GM21367 (cell line): ENCODE measurements around the gene MANF.
A peak's percentile ranks its signal among the peaks of the same experiment; 100 is the strongest.

Experiments used
- ATAC-seq: cut with Tn5 transposase; IDR thresholded peaks from one replicate; pipeline ENCODE4 v1.9.1; 2021; ENCODE audit not compliant: unreplicated experiment

MANF gene

DNA sequence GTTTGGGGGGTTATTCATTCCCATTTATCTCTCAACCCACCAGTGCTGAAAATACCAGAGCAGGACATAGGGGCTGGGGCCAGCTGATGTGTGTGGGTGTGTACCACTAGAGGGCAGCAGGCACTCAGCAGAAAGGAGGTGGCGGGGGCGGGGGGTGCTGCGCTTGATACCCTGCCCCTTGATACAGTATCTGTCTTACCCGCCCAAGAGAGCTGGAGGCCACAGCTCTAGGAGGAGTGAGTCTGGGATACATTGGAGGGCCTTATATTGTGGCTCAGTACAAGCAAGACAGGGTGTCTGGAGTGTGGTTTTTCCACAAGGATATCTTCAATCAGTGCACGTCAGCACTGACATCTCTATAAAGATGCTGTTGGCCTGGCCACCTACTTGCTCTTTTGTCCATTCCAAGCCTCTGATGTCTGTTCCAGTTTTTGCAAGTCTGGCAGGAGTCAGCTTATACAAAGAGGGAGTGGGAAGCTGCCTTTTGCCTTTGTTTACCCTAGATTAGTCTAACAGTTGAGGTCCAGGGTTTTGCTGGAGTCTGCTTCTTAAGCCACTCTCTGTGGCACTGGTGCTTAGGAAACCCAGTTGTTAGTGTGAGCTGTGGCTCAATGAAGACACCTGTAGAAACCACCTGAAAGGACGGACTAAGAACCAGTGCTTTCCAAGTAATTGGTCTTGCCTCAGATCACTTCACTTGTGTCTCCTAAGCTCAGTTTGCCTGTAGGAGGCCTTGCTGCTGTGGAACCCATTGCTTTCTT is 4.5 kb downstream of the MANF start:
- ATAC-seq: no peak

DNA sequence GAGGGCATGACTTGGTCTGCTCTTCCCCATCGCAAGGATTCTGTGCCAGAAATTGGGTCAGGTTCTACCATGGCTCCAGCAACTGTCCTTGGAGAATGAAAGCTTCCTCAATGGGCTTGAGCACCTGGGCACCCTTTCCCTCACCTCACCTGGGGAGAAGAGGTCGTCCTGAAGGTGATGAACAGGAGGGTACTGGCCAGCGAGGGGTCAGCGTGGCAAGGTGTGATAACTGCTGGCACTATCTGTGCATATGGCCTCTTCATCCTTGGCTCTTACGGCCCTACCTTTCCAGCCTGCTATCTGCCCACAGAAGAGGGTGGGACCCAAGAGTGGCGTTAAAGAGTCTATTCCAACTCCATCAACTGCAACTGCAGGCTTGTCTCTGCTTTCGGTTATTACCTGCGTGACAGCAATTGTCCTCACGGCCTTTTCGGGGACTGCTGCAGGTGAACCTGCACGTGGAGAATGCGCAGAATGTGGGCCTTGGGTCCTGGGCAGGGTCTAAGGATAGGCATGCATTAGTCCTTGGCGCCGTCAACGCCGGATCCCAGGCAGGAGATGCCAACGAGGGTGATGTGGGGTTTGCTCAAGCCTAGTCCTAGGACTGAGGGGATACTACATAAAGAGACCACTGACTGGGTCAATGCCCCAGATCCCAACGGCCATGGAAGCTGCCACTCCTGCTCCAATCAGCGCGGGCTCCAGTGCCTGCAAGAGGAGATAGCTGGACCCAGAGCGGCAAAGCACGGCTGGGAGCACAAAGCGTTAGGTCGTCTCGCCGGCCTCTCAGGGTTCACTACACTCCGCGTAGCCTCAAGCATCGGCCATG is 5.4 kb downstream of the MANF start:
- peak; percentile 5 for ATAC-seq

- ATAC-seq: peak; percentile 90
These were observed 6.0 kb downstream of the MANF start, which contains the start of gene RBM15B for GRCh38 chr3:51391075-51391565. RBM15B (plus strand) TSS chr3:51391285; CDS start chr3:51391400, 115 bp downstream.

GRCh38 chr3:51391566-51392354 is 6.7 kb downstream of the MANF start:
- ATAC-seq: no peak

- ATAC-seq: no peak
These were observed 7.5 kb downstream of the MANF start for GRCh38 chr3:51392355-51393133.

GRCh38 chr3:51393134-51393495 is 8.0 kb downstream of the MANF start:
- ATAC-seq: no peak

DNA sequence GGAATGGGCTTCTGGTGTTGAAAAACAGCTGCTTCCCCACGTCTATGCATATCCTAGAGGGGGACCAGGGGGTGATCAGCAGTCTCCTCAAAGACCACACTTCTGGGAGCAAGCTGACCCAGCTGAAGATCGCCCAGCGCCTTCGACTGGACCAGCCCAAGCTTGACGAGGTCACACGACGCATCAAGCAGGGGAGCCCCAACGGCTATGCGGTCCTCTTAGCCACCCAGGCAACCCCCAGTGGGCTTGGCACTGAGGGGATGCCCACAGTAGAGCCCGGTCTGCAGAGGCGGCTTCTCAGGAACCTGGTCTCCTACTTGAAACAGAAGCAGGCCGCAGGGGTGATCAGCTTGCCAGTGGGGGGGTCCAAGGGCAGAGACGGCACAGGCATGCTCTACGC is 8.5 kb downstream of the MANF start:
- no peak for ATAC-seq

GRCh38 chr3:51394541-51394940 is 9.4 kb downstream of the MANF start:
- ATAC-seq: no peak

- ATAC-seq: no peak
These were observed 10.6 kb downstream of the MANF start for GRCh38 chr3:51395493-51396213.

- no peak for ATAC-seq
These were observed 11.3 kb downstream of the MANF start for GRCh38 chr3:51396401-51396800.

DNA sequence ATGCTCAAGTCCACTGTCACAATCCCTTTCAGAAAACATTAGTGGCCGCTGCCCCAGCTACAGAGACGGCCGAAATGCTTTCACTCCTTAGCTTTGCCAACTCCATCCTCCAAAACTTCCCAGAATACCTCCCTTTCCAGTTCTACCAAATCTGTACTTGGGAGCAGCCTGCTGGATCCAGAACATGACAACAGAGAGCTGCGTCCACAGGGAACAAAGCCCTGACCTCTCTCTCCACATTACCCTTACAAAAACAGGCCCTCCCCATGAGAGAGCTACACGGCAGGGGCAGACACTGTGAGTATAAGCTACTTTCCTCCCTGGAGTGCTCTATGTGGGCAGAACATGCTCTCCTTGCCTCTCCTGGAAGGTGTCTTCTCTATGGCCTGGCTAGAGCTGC is 12.3 kb downstream of the MANF start:
- ATAC-seq: no peak

DNA sequence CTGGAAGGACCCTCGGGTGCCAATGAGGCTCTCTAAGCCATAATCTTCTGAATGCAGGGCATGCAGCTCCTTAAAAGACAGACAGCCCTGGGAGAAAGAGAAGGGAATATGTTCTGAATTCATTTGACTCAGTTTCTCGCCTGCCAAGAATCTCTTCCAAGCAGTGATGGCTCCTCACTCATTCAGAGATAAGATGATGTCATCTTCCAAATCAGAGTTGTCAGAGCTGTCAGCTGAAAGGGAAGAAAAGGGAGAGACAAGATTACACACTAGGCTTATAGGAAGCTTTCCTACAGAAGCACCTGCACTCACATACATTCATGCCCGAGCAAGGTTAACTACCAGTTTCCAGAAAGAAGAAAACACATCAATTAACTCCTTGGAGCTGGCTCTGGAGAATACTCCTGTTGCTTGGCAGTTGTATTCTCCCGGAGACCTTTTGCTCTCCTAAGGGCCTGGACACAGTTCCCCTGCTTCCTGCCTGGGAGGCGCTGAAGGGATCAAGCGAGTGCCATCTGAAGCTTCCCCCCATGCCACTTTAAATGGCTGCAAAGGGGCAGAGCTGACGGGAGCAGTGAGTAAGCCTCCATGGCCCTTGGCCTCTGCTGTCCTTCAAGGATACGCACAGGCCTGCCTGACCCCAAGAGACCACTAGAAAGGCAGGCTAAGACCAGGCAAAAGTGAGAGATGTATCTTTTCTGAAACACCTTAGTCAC is 13.7 kb downstream of the MANF start:
- ATAC-seq: no peak

DNA sequence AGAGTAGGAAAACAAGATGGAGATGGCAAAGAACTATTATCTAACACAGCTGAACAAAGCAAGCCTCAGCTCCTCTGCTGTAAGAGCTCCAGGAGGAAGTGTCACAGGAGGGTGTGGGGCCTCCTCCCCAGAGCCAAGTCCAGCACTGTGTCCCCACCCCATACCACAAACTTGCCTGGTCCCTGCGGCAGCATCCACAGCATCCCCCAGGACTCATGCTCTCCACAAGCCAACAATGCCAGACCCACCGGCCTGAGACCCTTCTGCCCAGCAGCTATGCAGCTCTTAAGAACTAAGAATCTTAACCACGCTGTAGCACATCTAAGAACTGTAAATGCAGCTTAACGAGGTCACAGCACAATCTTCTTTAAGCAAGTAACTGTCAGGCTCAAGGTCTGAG is 15.1 kb downstream of the MANF start:
- ATAC-seq: no peak

DNA sequence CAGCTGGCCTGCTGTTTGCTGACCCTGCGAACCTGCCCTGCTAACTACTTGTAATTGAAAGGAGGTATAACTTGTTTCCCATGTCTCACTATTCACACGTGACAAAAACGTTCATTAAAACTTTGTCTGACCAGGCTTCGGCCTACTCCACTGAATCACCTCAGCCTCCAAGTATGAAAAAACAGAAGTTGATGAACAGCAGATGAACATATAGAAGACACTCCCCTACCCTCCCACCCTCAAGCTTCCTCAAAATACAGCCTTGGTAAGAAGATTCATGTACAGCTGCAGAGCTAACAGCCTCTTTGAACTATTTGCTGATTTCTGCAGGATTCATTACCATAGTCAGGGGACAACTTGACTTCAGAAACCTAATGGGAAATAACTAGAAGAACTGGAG is 16.6 kb downstream of the MANF start:
- ATAC-seq: no peak

- ATAC-seq: no peak
These were observed 18.6 kb downstream of the MANF start for GRCh38 chr3:51403675-51404074.

DNA sequence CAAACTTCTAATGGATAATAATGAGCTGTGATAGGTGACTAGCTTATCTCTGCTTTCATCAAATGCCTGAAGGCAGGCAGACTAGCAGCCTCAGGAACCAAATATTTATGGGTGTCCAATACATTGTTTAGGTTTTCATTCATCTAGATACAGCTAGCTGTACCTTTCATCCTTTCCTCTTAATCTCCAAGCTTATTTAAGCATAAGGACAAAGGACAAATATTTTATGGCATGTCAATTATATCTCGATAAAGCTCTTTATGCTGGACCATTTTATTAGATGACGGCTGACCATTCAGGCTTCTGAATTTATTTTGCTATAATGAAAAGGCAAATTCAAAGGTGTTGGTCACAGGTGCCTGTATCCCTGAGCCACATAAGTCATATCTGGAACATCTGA is 22.9 kb downstream of the MANF start:
- ATAC-seq: no peak

DNA sequence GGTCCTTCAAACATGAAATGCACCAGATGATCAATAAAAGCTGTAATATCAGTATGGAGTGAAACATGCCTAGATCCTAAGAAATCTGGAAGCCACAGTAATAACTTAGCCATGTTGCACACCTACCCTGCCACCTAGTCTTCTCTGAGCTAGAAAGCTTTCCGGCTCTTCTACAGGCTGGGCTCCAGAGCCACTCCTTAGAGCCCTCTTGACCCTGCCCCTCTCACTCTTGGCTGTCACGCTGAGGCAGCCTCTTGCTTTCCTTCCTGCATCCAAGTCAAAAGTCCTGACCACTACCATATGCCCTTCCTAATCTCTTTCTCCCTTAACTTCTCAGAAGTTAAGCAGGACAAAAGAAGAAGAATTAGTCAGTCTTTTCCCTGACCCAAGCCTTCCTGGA is 23.7 kb downstream of the MANF start:
- ATAC-seq: no peak

DNA sequence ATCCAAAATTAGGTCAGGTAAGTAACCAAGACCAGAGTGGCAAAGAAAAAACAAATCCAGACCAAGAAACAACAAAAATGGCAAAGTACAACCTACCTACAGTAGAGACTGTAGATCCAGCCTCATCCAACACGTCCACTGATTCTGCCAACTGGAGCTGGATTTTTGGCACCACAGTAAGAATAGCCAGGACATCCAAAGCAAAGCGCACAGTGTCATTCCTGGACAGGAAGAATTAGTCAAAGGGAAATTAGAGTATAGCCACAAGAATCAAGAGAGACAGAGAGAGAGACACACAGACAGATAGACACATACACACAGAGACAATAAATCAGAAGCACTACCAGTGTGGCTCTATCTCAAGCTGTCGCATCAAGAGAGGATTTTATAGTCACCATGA is 37.1 kb downstream of the MANF start:
- ATAC-seq: no peak

GRCh38 chr3:51426921-51427320 is 41.8 kb downstream of the MANF start:
- ATAC-seq: no peak
